ENCODE data around the gene NPPC.

DNA sequence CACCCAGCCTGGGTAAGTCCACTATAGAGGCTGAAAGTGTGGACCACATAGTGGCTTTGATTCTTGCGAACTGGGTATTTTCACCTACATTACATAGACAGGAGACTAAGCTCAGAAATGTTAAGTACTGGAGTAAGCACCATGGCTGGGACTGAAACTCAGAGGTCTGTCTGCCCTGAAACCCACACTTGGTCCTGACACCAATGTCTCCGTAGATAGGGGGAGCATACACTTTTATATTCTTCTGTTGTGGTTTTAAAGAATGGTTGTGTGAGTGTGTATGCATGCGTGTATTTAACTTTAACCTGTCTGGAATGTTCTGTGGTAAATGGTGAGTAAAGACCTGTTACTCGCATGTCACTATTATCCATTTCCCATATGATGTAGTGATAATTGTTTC is 10.3 kb upstream of the NPPC start:
- TF ChIP-seq ZBTB21 (CRISPR knock-in tag; IDR thresholded peaks at IDR 0.05; ENCODE audit: borderline replicate concordance): no peak
- no peak for TF ChIP-seq E2F1 (CRISPR knock-in tag; IDR thresholded peaks at IDR 0.05)
- no peak for TF ChIP-seq PREB (CRISPR knock-in tag; IDR thresholded peaks at IDR 0.05; ENCODE audit: borderline replicate concordance)
- no peak for TF ChIP-seq CTCF (IDR thresholded peaks at IDR 0.05)
- TF ChIP-seq NR1H2 (CRISPR knock-in tag; IDR thresholded peaks at IDR 0.05): no peak
- no peak for TF ChIP-seq USF2 (CRISPR knock-in tag; IDR thresholded peaks at IDR 0.05)
- TF ChIP-seq NFYB (CRISPR knock-in tag; conservative IDR thresholded peaks at IDR 0.05; ENCODE audit: low read depth): no peak
- TF ChIP-seq SOX15 (CRISPR knock-in tag; IDR thresholded peaks at IDR 0.05): no peak
- TF ChIP-seq ZNF121 (CRISPR knock-in tag; IDR thresholded peaks at IDR 0.05): no peak
